Esophagus squamous epithelium (tissue), 4 donors: ENCODE measurements around the gene CKM.

Experiments
- CTCF ChIP-seq, 6 experiments: fragments of 450-650 bp in 4 of 6; fragments of 200-600 bp in 2 of 6; sonication (generic) in 2 of 6; IDR thresholded peaks; one replicate each; pipeline ENCODE4 v1.5.1; 2016 to 2019; ENCODE audit warnings: antibody characterized with exemption in 6 of 6, mild to moderate bottlenecking in 4 of 6, moderate library complexity in 4 of 6
- POLR2A ChIP-seq, 4 donors: fragments of 450-650 bp; IDR thresholded peaks; one replicate each; pipeline ENCODE4 v1.6.1; 2017; ENCODE audit warnings: antibody characterized with exemption in 4 of 4, mild to moderate bottlenecking in 4 of 4, moderate library complexity in 3 of 4

- TF ChIP-seq POLR2A (IDR thresholded peaks at IDR 0.05) (no peak), CTCF (IDR thresholded peaks at IDR 0.05) (no peak)
Measured at GRCh38 chr19:45305007-45305406, 17.7 kb downstream of the CKM start.
